HCT116 (cell line): ENCODE data around the gene VCPKMT. TPM values are rescaled to one million over a fixed set of nuclear protein-coding genes. Genes with fewer than 3 reads are reported as not detected.

ENCODE experiments used
- ATAC-seq: fragments of 200-7000 bp; cut with Tn5 transposase; 2 replicates; pipeline ENCODE4 v1.9.1; 2020; ENCODE audit warnings: mild to moderate bottlenecking, moderate library complexity
- BruUV-seq: library from RNA; stranded (reverse); fragments of 400-500 nt; replicated peaks from 2 replicates; lab custom pipeline; 2021; lab: Mats Ljungman, UMichigan
- CTCF ChIA-PET: fragments of 300-600 bp; sonication (Branson Sonifier 250); formaldehyde crosslinking; loops from one replicate; lab custom pipeline; 2021; ENCODE audit warnings: antibody characterized with exemption; lab: Charles Lee
- POLR2A ChIA-PET: fragments of 300-600, 350-600 bp; sonication (Branson Sonifier 250); formaldehyde crosslinking; loops from one replicate; lab custom pipeline; 2021; ENCODE audit warnings: antibody characterized with exemption; lab: Charles Lee
- RAD21 ChIA-PET, 2 experiments: fragments of 300-600 bp; sonication (Branson Sonifier 250); formaldehyde crosslinking; loops; one replicate each; lab custom pipeline; 2023; ENCODE audit warnings: low total read pairs in 2 of 2; ENCODE audit not compliant: uncharacterized antibody in 2 of 2, unreplicated experiment in 2 of 2, low non-redundant PET in 1 of 2; lab: Charles Lee
- DNase-seq: peaks from one replicate; pipeline ENCODE4 v3.0.0-alpha.2; 2010; ENCODE audit warnings: low read depth, low spot score
- H2AFZ ChIP-seq: fragments of 200-600 bp; shearing (Covaris generic), sonication (generic); 2 replicates; pipeline ENCODE4 v1.6.1; 2017; ENCODE audit warnings: low read depth, mixed run types, mixed read lengths, antibody characterized with exemption, low read length; ENCODE audit not compliant: poor library complexity, severe bottlenecking
- H3K27ac ChIP-seq: 2 replicates; pipeline ENCODE4 v1.5.1; 2012; ENCODE audit warnings: low read depth, low read length
- H3K27me3 ChIP-seq: fragments of 200-600 bp; sonication (generic); 2 replicates; pipeline ENCODE4 v1.6.1; 2016; ENCODE audit warnings: mixed run types, low read length, mixed read lengths; ENCODE audit not compliant: insufficient read depth
- H3K36me3 ChIP-seq, 2 experiments: fragments of 200-500 bp in 1 of 2; fragments of 200-600 bp in 1 of 2; sonication (Bioruptor generic) in 1 of 2; sonication (generic) in 1 of 2; 2 replicates each; pipeline versions ENCODE4 v1.5.1 to v1.6.1; 2014 to 2016; ENCODE audit warnings: low read length in 2 of 2, inconsistent platforms in 1 of 2, mixed read lengths in 1 of 2, mixed run types in 1 of 2; ENCODE audit not compliant: insufficient read depth in 2 of 2, control insufficient read depth in 1 of 2
- H3K4me1 ChIP-seq, 2 experiments: fragments of 200-600 bp in 1 of 2; sonication (generic) in 1 of 2; 2 replicates each; pipeline versions ENCODE4 v1.5.1 to v1.6.1; 2012 to 2017; ENCODE audit warnings: low read length in 2 of 2, inconsistent platforms in 1 of 2, mild to moderate bottlenecking in 1 of 2, mixed read lengths in 1 of 2, mixed run types in 1 of 2, moderate library complexity in 1 of 2; ENCODE audit not compliant: insufficient read depth in 2 of 2, control insufficient read depth in 1 of 2
- H3K4me2 ChIP-seq: fragments of 200-600 bp; sonication (generic); 2 replicates; pipeline ENCODE4 v1.6.1; 2017; ENCODE audit warnings: mixed run types, low read length, mixed read lengths
- H3K4me3 ChIP-seq, 2 experiments: fragments of 200-600 bp in 1 of 2; sonication (generic) in 1 of 2; replicated peaks in 1 of 2; 2 replicates each; pipeline ENCODE4 v1.5.1; 2011 to 2016; ENCODE audit warnings: low read length in 2 of 2, control low read depth in 1 of 2, low read depth in 1 of 2, mild to moderate bottlenecking in 1 of 2, mixed read lengths in 1 of 2, mixed run types in 1 of 2
- H3K79me2 ChIP-seq: fragments of 200-600 bp; sonication (generic); 2 replicates; pipeline ENCODE4 v1.6.1; 2017; ENCODE audit warnings: mild to moderate bottlenecking, mixed run types, low read length, moderate library complexity, mixed read lengths; ENCODE audit not compliant: insufficient read depth
- H3K9ac ChIP-seq: fragments of 200-600 bp; sonication (generic); 2 replicates; pipeline ENCODE4 v1.6.1; 2016; ENCODE audit warnings: low read length, mixed read lengths
- H3K9me2 ChIP-seq: fragments of 200-600 bp; sonication (generic), shearing (Covaris generic); 2 replicates; pipeline ENCODE4 v1.6.1; 2017; ENCODE audit warnings: mixed run types, mild to moderate bottlenecking, moderate library complexity; ENCODE audit not compliant: insufficient read depth
- H3K9me3 ChIP-seq, 2 experiments: fragments of 200-500 bp in 1 of 2; fragments of 200-600 bp in 1 of 2; sonication (Bioruptor generic) in 1 of 2; sonication (generic) in 1 of 2; 2 replicates each; pipeline ENCODE4 v1.6.1; 2014 to 2017; ENCODE audit warnings: low read length in 2 of 2, mixed read lengths in 2 of 2, inconsistent platforms in 1 of 2, low read depth in 1 of 2, mild to moderate bottlenecking in 1 of 2, mixed run types in 1 of 2, moderate library complexity in 1 of 2; ENCODE audit not compliant: control insufficient read depth in 1 of 2, insufficient read depth in 1 of 2
- H4K20me1 ChIP-seq: fragments of 200-600 bp; sonication (generic), shearing (Covaris generic); 2 replicates; pipeline ENCODE4 v1.6.1; 2017; ENCODE audit warnings: mixed run types, mild to moderate bottlenecking, moderate library complexity; ENCODE audit not compliant: insufficient read depth
- CEBPB ChIP-seq: IDR thresholded peaks from 2 replicates; pipeline ENCODE4 v1.6.1; 2012; ENCODE audit warnings: low read depth
- EGR1 ChIP-seq: IDR thresholded peaks from 2 replicates; pipeline ENCODE4 v1.6.1; 2012; ENCODE audit warnings: low read depth
- EZH2 ChIP-seq: fragments of 200-600 bp; sonication (generic); IDR thresholded peaks from 2 replicates; pipeline ENCODE4 v1.6.1; 2017; ENCODE audit warnings: antibody characterized with exemption, mixed run types
- FOSL1 ChIP-seq: IDR thresholded peaks from 2 replicates; pipeline ENCODE4 v1.6.1; 2012; ENCODE audit warnings: low read depth
- JUND ChIP-seq: IDR thresholded peaks from 2 replicates; pipeline ENCODE4 v1.6.1; 2012
- MAX ChIP-seq: IDR thresholded peaks from 2 replicates; pipeline ENCODE4 v1.6.1; 2012
- POLR2AphosphoS5 ChIP-seq: IDR thresholded peaks from 2 replicates; pipeline ENCODE4 v1.6.1; 2011; ENCODE audit warnings: mild to moderate bottlenecking, low read depth, low read length, moderate library complexity
- RAD21 ChIP-seq: IDR thresholded peaks from 2 replicates; pipeline ENCODE4 v1.6.1; 2012; ENCODE audit warnings: low read depth, mild to moderate bottlenecking
- REST ChIP-seq: IDR thresholded peaks from 2 replicates; pipeline ENCODE4 v1.6.1; 2012; ENCODE audit warnings: low read depth
- SIN3A ChIP-seq: IDR thresholded peaks from 2 replicates; pipeline ENCODE4 v1.6.1; 2012; ENCODE audit warnings: low read depth
- SP1 ChIP-seq: IDR thresholded peaks from 2 replicates; pipeline ENCODE4 v1.6.1; 2012; ENCODE audit warnings: low read depth
- SRF ChIP-seq: IDR thresholded peaks from 2 replicates; pipeline ENCODE4 v1.6.1; 2012; ENCODE audit warnings: low read depth
- YY1 ChIP-seq: IDR thresholded peaks from 2 replicates; pipeline ENCODE4 v1.6.1; 2011; ENCODE audit warnings: low read length, low read depth, moderate library complexity, mild to moderate bottlenecking; ENCODE audit not compliant: insufficient replicate concordance; ENCODE audit errors: extremely low read depth
- ZFX ChIP-seq: fragments of 450-650 bp; IDR thresholded peaks from 2 replicates; pipeline ENCODE4 v1.6.1; 2017
- ZNF274 ChIP-seq: fragments of 200-500 bp; sonication (Bioruptor generic); IDR thresholded peaks from 2 replicates; pipeline ENCODE4 v1.6.1; 2014; ENCODE audit warnings: mild to moderate bottlenecking, low read depth, low read length, inconsistent platforms
- intact Hi-C: fragments of 100-400 bp; cut with micrococcal nuclease; formaldehyde crosslinking; loops from 2 replicates; pipeline ENCODE4 v1.10.0; 2022
- total RNA-seq: library from RNA; stranded (reverse); gene quantifications from one replicate; pipeline ENCODE4 v1.2.1, GENCODE V29; 2021; ENCODE audit not compliant: unreplicated experiment

Gene VCPKMT
- total RNA-seq, 1 experiment from 2014 or later, result 9.7 TPM

GRCh38 chr14:50060871-50061663 lies 55.3 kb downstream of the VCPKMT start:
- BruUV-seq, result TSS peak; percentile 69
- intact Hi-C loops, result no loop called here
- ChIA-PET RAD21 (interaction anchor here in 1 of 2 experiments (1.4 kb wide), 1 partner anchor 59 kb away, joined by 4 read pairs; no protein-coding TSS in a partner anchor), CTCF (interaction anchor here (1.1 to 1.5 kb wide), 3 partner anchors 182 to 208 kb away, joined by 3 to 5 read pairs (median 3); no protein-coding TSS in a partner anchor)
- H3K9me2 ChIP-seq, result no peaks in the 10 kb centered on the region
- no peaks in the 10 kb centered on the region for H3K27me3 ChIP-seq
- H2AFZ ChIP-seq, result no peak overlapping the region
- H3K36me3 ChIP-seq, result no peaks in the 10 kb centered on the region
- TF ChIP-seq YY1 (no peak), SP1 (peak; percentile 63), FOSL1 (peak; percentile 59), MAX (peak; percentile 67), SIN3A (no peak; the same call in 1 of the 2 replicates), SRF (no peak), POLR2AphosphoS5 (peak; percentile 47; the same call in 1 of the 2 replicates), JUND (peak; percentile 63), EZH2 (no peak), ZNF274 (no peak), ZFX (no peak), EGR1 (peak; percentile 36), RAD21 (0 out of 2 replicates have a peak, but pooled peaks have one; percentile 24), REST (no peak), CEBPB (peak; percentile 97)
- TF ChIP-seq, all 23 proteins: peak for 8
- Histone ChIP-seq H3K4me1 (peaks cover 31 to 51% of the 10 kb centered on the region in 2 experiments), H3K4me3 (peak overlapping the region in 1 of 2 experiments; percentile 48; a peak in 1 of 4 replicates), H4K20me1 (no peaks in the 10 kb centered on the region), H3K9me3 (no peaks in the 10 kb centered on the region), H3K27ac (peak overlapping the region; percentile 77), H3K9ac (peak overlapping the region; percentile 49), H3K4me2 (peak overlapping the region; percentile 65), H3K79me2 (no peaks in the 10 kb centered on the region)
- POLR2A ChIA-PET, result interaction anchor here (0.9 to 3.3 kb wide), 4 partner anchors 20 to 181 kb away, joined by 3 to 9 read pairs (median 7); no protein-coding TSS in a partner anchor
- ATAC-seq (peak; percentile 52), DNase-seq (no peak)
